Loucy (cell line): ENCODE measurements around the gene ABAT.

Experiments
- EZH2phosphoT487 ChIP-seq: fragments of 200-600 bp; IDR thresholded peaks from 2 replicates; pipeline ENCODE4 v1.6.1; 2018; ENCODE audit warnings: antibody characterized with exemption, mild to moderate bottlenecking, moderate library complexity, borderline replicate concordance
- TF ChIP-seq, protein P1 (sequence below): fragments of 200-600 bp; sonication (generic); conservative IDR thresholded peaks from 2 replicates; pipeline ENCODE4 v1.5.1; 2014; ENCODE audit warnings: mild to moderate bottlenecking, antibody characterized with exemption, low read length

DNA sequence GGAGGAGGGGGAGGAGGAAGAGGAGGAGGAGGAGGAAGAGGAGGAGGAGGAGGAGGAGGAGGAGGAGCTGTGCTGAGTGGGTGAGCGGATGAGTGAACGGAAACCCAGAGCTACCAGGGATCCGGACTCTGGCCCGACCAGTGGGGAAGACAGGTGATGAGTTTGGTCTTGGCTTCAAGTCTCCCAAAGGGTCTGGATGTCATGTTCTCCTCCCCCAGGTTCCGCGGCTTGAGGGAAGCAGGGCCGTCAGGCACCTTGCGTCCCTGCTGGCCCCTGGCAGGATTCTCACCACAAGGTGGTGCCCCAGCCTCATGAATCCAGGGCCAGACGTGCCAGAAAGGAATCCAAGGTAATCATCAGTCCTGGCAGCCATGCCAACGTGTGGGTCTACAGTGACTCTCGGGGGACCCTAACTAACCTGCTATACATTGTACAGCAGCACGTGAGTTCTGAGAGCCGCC is 13.5 kb upstream of the ABAT start:
- TF ChIP-seq, protein P1, sequence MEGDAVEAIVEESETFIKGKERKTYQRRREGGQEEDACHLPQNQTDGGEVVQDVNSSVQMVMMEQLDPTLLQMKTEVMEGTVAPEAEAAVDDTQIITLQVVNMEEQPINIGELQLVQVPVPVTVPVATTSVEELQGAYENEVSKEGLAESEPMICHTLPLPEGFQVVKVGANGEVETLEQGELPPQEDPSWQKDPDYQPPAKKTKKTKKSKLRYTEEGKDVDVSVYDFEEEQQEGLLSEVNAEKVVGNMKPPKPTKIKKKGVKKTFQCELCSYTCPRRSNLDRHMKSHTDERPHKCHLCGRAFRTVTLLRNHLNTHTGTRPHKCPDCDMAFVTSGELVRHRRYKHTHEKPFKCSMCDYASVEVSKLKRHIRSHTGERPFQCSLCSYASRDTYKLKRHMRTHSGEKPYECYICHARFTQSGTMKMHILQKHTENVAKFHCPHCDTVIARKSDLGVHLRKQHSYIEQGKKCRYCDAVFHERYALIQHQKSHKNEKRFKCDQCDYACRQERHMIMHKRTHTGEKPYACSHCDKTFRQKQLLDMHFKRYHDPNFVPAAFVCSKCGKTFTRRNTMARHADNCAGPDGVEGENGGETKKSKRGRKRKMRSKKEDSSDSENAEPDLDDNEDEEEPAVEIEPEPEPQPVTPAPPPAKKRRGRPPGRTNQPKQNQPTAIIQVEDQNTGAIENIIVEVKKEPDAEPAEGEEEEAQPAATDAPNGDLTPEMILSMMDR: peak; percentile 33
- no peak for TF ChIP-seq EZH2phosphoT487
